T-helper 2 cell treated with Interferon-gamma antibody and Interleukin-4, amounts not matched to agents 100 ng/mL and 5 ng/mL, for 36 hours (primary cell): ENCODE data around the gene KIF24. TPM values are rescaled to one million over a fixed set of nuclear protein-coding genes. Genes with fewer than 3 reads are reported as not detected.
"Not testable (repeated sequence)": the region's sequence is repeated elsewhere in the genome, so short reads cannot be mapped to it uniquely, and the experiment has no call there.

ENCODE experiments used
- intact Hi-C: fragments of 100-400 bp; cut with micrococcal nuclease; formaldehyde crosslinking; loops from one replicate; pipeline ENCODE4 v1.15.1; 2023
- total RNA-seq: library from RNA; stranded (reverse); gene quantifications from 2 replicates; pipeline ENCODE4 v1.2.3, GENCODE V29; 2022

The KIF24 gene
- total RNA-seq, 1 donor from 2014 or later: 7.8 TPM

DNA sequence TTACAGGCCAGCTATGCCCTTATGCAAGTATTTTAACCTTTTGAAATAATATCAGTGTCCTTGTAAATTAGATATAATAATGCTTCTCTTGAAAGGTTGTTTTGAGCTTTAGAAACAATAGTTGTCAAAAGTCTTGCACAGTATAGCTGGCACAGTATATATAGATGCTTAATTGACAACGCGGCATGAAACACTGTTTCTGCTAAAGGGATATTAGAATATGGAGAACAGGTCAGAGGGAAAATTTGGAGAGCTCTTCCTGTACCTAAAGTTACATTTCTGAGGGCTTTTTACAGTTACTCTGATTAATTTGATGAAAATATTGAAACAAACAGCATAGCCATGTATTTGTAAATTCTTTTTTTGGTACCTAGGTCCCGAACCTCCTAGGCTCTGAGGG is 4.8 kb upstream of the KIF24 start:
- intact Hi-C loops: loop anchor here (10.0 kb wide), 1 partner anchor 171 kb away; no protein-coding TSS in a partner anchor

DNA sequence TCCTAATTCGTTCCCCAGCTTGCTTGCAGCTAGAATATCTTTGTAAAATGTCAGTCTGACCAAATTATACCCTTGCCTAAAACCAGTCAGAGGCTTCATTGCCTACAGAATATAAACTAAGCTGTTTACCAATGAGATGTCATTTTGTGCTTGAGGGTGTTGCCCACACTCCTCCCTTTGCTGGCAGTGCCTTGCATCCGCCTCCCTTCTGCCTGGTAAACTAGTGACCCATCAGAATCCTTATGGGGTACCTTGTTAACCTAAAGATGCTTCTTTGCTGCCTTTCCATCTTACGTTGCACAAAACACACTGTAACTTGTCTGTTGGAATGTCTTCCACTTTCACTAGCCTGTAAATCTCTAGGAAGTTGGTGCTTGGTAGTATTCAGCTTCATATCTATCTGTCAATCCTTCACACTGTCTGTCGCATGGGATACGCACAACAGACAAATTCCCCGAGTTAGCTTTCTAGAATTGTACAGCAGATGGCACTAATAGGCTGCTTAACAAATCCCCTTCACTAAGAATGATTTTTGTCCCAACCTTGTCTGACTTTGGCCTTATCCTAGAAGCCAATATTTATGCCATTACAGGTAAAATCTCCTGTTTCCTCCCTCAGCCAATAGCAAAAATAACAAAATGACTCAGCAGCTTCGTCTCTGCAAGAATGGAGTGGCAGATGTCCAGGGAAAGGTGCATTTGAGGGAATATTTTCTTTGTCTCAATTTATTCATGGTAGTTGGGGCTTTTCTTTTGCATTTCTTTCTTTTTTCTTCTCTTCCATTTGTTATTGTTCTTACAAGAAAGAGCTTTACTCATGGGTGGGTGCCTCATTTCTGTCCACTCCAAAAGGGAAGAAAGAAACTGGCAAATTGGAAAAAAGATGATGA is 3.3 kb upstream of the KIF24 start:
- intact Hi-C loops: loop anchor here (10.0 kb wide), 1 partner anchor 172 kb away; no protein-coding TSS in a partner anchor

DNA sequence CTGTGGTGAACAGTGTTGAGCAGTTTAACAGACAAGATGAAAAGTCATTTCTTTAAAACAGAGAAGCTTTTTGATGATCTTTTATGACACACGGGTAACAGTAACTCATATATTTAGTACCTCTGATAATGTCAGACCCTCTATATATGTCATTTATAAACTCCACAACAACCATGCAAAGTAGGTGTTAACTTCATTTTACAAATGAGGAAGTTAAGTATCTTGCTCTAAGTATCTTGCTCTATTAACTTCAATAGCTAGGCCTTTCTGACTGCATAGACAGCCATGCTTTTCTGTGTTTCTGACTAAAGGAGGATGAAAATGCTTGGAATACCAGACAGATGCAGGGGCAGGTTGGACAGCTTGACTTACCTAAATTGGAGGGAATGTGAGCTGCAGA is 2.1 kb upstream of the KIF24 start:
- intact Hi-C loops: loop anchor here (10.0 kb wide), 1 partner anchor 174 kb away; no protein-coding TSS in a partner anchor

DNA sequence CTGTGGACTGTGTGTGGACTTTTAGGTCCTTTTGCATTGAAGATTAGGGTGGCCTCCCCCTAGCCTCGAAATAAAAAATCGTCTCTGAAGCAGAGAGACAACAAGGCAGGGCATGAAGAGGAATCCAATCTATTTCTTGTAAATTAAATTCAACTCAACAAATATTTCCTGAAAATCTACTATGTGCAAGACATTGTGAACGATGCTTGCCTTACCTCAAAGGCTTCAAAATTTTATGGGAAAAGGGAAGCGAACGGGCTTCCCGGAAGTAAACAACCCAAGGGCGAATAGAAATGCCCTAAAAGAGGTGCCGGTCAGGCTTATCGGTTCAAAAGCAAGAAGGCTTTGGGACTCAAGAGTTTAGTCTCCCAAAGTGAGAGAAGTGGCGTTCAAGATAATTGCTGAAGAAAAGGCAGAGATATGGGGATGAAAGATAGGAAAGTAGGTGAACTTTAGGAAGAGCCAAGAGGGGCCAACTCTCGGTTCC is 525 bp downstream of the KIF24 start:
- intact Hi-C loops: loop anchor here (5.0 kb wide), 2 partner anchors 284 to 511 kb away; partner anchors contain the start of genes RPP25L and UBE2R2

DNA sequence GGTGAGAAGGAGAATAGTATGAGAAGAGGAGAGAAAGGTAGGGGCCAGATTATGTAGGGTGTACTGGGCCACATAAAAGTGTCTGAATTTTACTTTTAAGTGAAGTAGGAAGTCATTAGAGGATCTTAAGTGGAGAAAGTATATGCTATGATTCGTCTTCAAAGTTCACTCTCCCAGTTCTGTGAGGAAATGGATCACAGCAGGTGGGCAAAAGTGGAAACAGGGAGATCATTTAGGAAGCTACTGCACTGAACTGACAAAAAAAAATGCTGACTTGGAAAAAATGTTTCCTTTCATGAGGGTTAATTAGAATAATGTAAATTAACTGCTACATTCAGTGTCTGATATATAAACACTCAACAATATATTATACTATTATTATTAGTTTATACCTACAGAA is 2.4 kb downstream of the KIF24 start:
- intact Hi-C loops: loop anchor here (5.0 kb wide), 2 partner anchors 286 to 509 kb away; partner anchors contain the start of genes RPP25L and UBE2R2

DNA sequence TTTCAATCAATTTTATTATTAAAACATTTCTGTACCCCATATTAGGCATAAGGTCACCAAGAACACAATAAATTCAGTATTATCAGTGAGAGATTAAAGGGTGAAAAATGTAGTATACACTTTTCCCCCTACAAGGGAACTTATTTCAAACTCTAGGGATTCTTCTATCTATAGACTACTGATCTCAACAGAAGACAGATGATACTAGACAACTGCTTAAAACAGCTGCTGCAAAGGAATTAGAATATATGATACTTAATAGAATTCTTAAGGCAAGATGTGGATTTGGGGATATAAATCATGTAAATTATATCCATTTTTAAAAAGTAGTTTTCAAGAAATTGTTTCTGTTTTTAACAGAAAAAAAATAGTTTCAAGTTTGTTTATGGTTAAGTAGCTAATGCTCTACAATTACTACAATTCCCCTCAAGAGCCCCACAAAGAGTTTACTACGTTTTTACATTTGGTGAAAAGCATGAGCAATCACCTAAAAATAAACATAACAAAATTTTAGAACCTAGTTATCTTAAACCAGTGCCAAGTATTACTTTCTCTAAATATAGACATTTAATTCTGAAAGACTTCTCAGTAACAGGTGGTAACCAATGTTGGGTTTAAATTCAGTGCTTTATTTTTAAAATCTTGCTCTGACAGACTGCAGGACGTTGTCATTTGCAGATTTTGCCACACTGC is 6.0 kb downstream of the KIF24 start:
- intact Hi-C loops: no loop called here

DNA sequence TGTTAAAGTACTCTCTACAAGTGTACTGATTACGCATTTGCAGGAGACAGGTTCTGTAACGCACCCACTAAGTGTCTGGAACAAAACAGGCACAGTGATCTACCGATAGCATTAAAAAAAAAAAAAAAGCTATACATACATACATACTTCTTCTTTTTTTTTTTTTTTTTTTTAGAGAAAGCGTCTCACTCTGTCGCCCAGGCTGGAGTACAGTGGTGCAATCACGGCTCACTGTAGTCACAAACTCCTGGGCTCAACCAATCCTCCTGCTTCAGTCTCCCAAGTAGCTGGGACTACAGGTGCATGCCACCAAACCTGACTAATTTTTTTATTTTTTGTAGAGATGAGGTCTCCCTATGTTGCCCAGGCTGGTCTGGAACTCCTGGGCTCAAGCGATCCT is 7.6 kb downstream of the KIF24 start:
- intact Hi-C loops: no loop called here

DNA sequence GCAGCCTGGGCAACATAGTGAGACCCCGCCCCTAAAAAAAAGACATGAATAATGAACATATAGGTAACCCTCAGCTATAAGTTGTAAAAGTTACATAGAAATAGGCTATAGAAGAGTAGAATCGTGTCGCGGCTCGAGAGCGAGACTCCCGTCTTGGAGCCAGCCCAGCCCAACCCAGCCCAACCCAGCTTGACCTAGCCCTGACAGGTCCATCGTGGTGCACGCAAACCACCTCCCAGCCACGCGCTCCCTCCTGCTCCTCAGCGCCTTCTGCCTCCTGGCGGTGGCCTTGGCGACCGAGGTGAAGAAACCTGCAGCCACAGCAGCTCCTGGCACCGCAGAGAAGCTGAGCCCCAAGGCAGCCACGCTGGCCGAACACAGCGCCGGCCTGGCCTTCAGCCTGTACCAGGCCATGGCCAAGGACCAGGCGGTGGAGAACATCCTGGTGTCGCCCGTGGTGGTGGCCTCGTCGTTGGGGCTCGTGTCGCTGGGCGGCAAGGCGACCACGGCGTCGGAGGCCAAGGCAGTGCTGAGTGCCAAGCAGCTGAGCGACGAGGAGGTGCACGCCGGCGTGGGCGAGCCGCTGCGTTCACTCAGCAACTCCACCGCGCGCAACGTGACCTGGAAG is 10.8 kb downstream of the KIF24 start:
- intact Hi-C loops: no loop called here

DNA sequence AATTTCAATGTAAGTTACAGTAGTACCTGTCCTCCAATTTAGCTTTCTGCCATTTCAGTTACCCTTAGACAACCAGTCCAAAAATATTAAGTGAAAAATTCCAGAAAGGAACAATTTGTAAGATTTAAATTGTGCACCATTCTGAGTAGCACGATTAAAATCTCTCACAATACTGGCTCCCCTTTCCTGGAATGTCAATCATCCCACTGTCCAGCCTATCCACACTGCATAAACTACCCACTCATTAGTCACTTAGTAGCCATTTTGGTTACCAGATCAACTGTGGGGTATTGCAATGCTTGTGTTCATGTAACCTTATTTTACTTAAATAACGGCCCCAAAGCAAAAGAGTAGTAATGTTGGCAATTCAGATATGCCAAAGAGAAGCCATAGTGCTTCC is 11.6 kb downstream of the KIF24 start:
- intact Hi-C loops: no loop called here

DNA sequence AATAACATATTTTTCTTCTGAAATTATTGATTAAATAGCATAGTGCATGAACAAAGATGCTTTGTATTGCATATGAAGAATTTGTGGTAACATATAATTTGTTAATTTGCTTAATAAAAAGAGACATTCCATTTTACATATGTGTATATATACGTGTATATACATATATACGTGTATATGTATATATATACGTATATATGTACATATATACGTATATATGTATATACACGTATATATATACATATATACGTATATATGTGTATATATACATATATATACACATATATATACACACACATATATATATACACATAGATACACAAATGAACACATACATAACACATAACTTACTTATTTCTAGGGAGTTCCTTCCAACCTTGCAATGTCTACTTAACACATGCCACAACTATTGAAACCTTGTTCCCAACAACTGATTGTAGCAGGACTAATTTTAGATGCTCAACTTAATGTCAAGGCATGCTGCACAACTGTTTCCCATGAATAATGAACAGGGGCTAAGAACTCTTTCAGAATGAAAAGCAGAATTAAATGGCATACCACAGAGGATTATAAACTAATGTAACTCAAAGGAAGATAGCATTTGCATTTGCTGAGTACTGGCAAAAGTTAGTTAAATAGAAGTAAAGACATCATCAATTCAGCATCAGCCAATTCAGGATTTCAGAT is 17.4 kb downstream of the KIF24 start:
- intact Hi-C loops: no loop called here

DNA sequence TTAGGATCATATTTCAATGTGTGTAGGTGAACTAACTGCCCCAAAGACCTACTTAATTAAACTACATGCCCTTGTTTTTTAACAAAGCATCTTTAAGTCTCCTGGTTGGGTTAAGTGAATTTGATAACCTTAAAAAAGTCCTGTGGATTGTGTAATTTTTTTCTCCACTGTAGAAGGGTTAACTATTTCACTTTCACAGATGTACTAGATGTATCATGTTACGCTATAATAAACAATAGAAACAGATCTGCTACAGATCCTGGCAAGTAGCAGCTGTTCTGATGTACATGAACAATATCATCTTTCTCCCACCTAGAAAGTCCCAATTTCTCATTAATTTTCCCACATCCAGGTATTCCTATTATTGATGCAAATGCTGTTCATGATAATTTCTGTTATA is 18.9 kb downstream of the KIF24 start:
- intact Hi-C loops: no loop called here

DNA sequence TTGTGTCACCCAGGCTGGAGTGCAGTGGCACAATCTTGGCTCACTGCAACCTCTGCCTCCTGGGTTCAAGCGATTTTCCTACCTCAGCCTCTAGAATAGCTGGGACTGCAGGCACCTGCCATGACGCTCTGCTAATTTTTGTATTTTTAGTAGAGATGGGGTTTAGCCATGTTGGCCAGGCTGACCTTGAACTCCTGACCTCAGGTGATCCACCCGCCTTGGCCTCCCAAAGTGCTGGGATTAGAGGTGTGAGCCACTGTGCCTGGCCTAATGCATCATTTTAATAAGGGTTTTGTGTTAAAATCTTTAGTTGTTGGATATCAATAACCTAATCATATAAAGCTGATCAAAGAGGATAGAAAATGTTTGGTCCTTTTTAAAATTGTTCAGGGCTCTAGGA is 20.8 kb downstream of the KIF24 start:
- intact Hi-C loops: not testable (repeated sequence)

DNA sequence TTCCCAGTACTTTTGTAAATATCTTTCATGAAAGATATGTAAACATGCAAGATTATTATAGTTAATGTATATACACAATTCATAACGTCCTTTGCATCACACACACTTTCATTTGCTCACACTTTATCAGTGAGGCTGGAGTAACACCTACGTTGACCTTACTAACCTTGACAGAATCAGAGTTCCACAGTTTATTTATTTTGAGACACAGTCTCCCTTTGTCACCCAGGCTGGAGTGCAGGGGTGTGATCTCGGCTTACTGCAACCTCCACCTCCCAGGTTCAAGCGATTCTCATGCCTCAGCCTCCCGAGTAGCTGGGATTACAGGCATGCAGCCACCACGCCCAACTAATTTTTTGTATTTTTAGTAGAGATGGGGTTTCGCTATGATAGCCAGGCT is 28.0 kb downstream of the KIF24 start:
- intact Hi-C loops: not testable (repeated sequence)

DNA sequence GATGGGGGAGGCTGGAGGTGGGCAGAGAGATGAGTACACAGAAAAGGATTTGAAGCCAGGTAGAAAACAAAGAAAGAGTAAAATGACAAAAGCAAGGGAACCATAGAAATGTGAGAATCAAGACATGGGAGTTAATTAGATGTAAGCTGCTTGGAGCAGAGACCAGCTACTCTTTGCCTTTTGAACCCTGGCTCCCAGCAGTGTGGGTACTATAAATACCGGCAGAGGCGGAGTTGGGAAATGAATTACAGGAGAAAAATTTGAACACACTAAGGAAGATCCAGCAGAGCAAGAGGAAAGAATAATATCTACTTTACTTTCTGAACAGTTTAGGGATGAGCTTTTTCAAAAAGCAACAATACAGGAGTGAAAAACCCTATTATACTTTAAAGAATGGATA is 36.5 kb downstream of the KIF24 start:
- intact Hi-C loops: no loop called here

DNA sequence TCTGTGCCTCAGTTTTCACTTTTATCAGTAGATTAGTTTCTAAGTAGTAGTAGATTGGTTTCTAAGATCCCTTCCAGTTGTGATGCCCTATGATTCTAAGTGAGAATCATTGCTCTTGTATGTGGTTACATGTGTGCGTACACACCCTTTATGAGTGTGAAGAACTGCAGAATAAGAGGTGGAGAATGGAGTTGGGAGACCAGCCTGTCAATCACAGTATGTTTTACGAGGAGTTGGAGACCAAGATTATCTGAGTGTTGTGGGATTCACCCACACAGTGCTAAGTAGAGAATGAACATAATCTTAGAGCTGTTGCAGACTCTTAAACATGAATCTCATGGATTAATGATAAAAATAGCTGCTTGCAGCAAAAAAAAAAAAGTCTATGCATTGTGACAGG is 37.6 kb downstream of the KIF24 start:
- intact Hi-C loops: no loop called here

DNA sequence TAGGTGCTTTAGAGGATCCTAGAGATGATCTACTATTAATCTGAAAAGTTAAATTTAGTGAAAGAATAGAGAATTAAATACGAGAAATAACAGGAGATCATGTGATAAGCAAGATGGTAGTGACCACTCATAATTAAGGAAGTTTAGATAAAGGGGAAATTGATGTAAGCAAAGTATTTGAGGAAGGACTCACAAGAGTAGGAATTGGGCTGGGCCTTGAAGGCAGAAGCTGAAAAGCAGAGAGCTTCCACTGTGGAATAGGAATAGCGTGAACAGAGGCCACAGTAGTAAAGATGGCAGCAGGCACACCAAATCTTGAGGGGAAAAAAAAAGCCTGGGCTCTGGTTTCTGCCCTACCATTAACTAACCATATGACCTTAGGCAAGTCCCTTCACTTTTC is 38.0 kb downstream of the KIF24 start:
- intact Hi-C loops: no loop called here

DNA sequence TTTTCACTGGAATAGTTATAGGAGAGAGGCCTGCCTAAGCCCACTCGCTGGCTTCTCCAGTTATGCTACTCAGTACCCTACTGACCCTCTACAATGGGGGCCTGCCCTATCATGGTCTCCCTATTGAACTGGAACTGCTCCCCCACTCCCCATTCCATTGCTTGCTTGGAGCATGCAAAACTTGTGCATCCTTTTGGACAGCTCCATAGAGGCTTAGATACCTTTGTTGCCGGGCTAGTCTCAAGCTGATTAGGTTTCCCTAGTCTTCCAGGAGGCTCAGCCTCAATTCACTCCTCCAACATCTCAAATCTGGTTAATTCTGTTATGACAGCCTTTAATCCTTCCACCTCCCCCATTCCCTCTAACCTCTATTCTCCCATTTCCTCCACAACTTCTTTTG is 39.9 kb downstream of the KIF24 start:
- intact Hi-C loops: no loop called here

DNA sequence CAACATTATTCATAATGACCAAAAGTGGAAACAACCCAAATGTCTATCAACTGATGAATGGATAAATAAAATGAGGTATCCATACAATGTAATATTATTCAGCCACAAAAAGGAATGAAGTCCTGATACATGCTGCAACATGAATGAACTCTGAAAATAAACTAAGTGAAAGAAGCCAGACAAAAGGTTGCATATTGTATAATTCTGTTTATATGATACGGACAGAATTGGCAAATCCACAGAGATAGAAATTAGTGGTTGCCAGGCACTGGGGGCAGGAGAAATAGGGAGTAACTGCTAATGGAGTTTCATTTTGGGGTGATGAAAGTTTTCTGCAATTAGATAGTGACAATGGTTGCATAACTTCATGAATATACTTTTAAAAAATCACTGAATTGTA is 47.0 kb downstream of the KIF24 start:
- intact Hi-C loops: no loop called here

DNA sequence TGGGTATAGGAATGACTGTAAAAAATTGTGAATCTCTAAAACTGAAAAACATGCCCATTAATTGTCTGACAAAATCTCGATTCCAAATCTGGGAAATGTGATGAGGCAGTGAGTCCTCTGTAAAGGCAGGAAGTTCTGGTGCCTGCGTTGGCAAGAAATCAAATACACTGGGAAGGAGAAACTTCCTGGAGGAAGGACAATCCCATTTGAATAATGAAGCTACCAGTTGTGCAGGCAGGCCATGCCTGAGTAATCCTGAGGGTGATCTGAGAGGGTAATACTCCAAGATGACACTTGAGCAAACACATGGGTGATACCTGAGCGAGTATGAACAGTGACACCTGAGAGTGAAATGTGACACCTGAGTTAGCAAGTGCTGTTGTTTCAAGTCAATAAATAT is 49.7 kb downstream of the KIF24 start:
- intact Hi-C loops: no loop called here
